K562 (cell line): Measurements from ENCODE around the gene SREBF1. TPM values are rescaled to one million over a fixed set of nuclear protein-coding genes. Genes with fewer than 3 reads are reported as not detected.

ENCODE experiments used
- BRD4 ChIP-seq: fragments of 200-600 bp; sonication (generic); IDR thresholded peaks from 2 replicates; pipeline ENCODE4 v1.6.1; 2017; ENCODE audit warnings: inconsistent platforms
- BRD9 ChIP-seq: fragments of 450-650 bp; IDR thresholded peaks from 2 replicates; pipeline ENCODE4 v1.6.1; 2018; ENCODE audit warnings: low read depth; ENCODE audit not compliant: partially characterized antibody
- CEBPZ ChIP-seq: fragments of 150-350 bp; IDR thresholded peaks from 2 replicates; pipeline ENCODE4 v1.6.1; 2014; ENCODE audit warnings: low read depth, mild to moderate bottlenecking, low read length, borderline replicate concordance
- CREB1 ChIP-seq, 2 experiments: sonication (generic) in 1 of 2; formaldehyde crosslinking in 1 of 2; IDR thresholded peaks; 2 replicates each; pipeline versions ENCODE4 v1.6.1 to v1.8.0; 2012 to 2022; ENCODE audit warnings: inconsistent platforms in 1 of 2, mild to moderate bottlenecking in 1 of 2, missing genetic modification reagents in 1 of 2, moderate library complexity in 1 of 2
- DPF2 ChIP-seq: fragments of 450-650 bp; IDR thresholded peaks from 2 replicates; pipeline ENCODE4 v1.6.1; 2016
- FOXM1 ChIP-seq, 2 experiments: fragments of 450-650 bp in 1 of 2; sonication (generic) in 1 of 2; formaldehyde crosslinking in 1 of 2; IDR thresholded peaks; 2 replicates each; pipeline versions ENCODE4 v1.6.1 to v1.9.0; 2017 to 2022; ENCODE audit warnings: low read depth in 2 of 2, mild to moderate bottlenecking in 2 of 2, missing genetic modification reagents in 1 of 2, moderate library complexity in 1 of 2
- FOXP4 ChIP-seq: sonication (generic); formaldehyde crosslinking; IDR thresholded peaks from 2 replicates; pipeline ENCODE4 v1.8.0; 2022; ENCODE audit warnings: mild to moderate bottlenecking, missing genetic modification reagents, borderline replicate concordance
- HNRNPLL ChIP-seq: fragments of 200-400 bp; formaldehyde crosslinking; IDR thresholded peaks from 2 replicates; pipeline ENCODE4 v1.6.1; 2017; ENCODE audit warnings: low read length, low read depth, mild to moderate bottlenecking; ENCODE audit not compliant: poor library complexity, severe bottlenecking
- ID3 ChIP-seq, 2 experiments: fragments of 250-450 bp in 1 of 2; fragments of 450-650 bp in 1 of 2; sonication (Bioruptor Pico) in 1 of 2; IDR thresholded peaks; 2 replicates each; pipeline versions ENCODE4 v1.6.1 to v1.8.0; 2016 to 2021; ENCODE audit warnings: mild to moderate bottlenecking in 2 of 2, moderate library complexity in 2 of 2, missing compliant biosample characterization in 1 of 2, missing genetic modification characterization in 1 of 2
- L3MBTL2 ChIP-seq: fragments of 450-650 bp; IDR thresholded peaks from 2 replicates; pipeline ENCODE4 v1.6.1; 2016; ENCODE audit warnings: mild to moderate bottlenecking, moderate library complexity
- NBN ChIP-seq: fragments of 450-650 bp; IDR thresholded peaks from 2 replicates; pipeline ENCODE4 v1.6.1; 2016; ENCODE audit warnings: low read depth, mild to moderate bottlenecking
- NCOR1 ChIP-seq: fragments of 450-650 bp; IDR thresholded peaks from 2 replicates; pipeline ENCODE4 v1.6.1; 2016; ENCODE audit warnings: mild to moderate bottlenecking, moderate library complexity
- PCBP1 ChIP-seq: fragments of 200-400 bp; formaldehyde crosslinking; IDR thresholded peaks from 2 replicates; pipeline ENCODE4 v1.6.1; 2018; ENCODE audit warnings: mild to moderate bottlenecking, low read depth, low read length; ENCODE audit not compliant: poor library complexity, severe bottlenecking
- PHTF2 ChIP-seq: fragments of 250-450 bp; sonication (Bioruptor Pico); IDR thresholded peaks from 2 replicates; pipeline ENCODE4 v1.5.0; 2021; ENCODE audit warnings: mild to moderate bottlenecking
- PURB ChIP-seq: sonication (generic); formaldehyde crosslinking; IDR thresholded peaks from 2 replicates; pipeline ENCODE4 v1.9.0; 2021; ENCODE audit warnings: low read depth, mild to moderate bottlenecking, missing genetic modification reagents
- SOX6 ChIP-seq: fragments of 450-650 bp; IDR thresholded peaks from 2 replicates; pipeline ENCODE4 v1.6.1; 2014; ENCODE audit warnings: mild to moderate bottlenecking
- SRSF3 ChIP-seq: fragments of 200-400 bp; formaldehyde crosslinking; IDR thresholded peaks from 2 replicates; pipeline ENCODE4 v1.6.1; 2016; ENCODE audit warnings: mild to moderate bottlenecking, low read length, moderate library complexity; ENCODE audit not compliant: insufficient read depth
- ZBTB7A ChIP-seq: IDR thresholded peaks from 2 replicates; pipeline ENCODE4 v1.6.1; 2011; ENCODE audit warnings: low read depth, mild to moderate bottlenecking, low read length, moderate library complexity, borderline replicate concordance; ENCODE audit not compliant: control insufficient read depth
- ZNF133 ChIP-seq: fragments of 250-450 bp; sonication (Bioruptor Pico); IDR thresholded peaks from 2 replicates; pipeline ENCODE4 v1.4.0; 2020; ENCODE audit warnings: mild to moderate bottlenecking
- ZNF224 ChIP-seq: sonication (generic); formaldehyde crosslinking; IDR thresholded peaks from 2 replicates; pipeline ENCODE4 v1.8.0; 2022; ENCODE audit warnings: mild to moderate bottlenecking, missing genetic modification reagents
- ZNF354B ChIP-seq: fragments of 250-450 bp; sonication (Bioruptor Pico); IDR thresholded peaks from 2 replicates; pipeline ENCODE4 v1.4.0; 2020
- ZNF444 ChIP-seq: fragments of 250-450 bp; sonication (Bioruptor Pico); IDR thresholded peaks from 2 replicates; pipeline ENCODE4 v1.4.0; 2020; ENCODE audit warnings: mild to moderate bottlenecking, moderate library complexity
- polyA plus RNA-seq, 8 experiments: library from polyadenylated mRNA; depleted of rRNA in 4 of 8; stranded (reverse) in 5 of 8; unstranded in 3 of 8; fragments of >200 nt; fragmentation: Nextera tagmentation in 2 of 8; fragmentation: Illumina TruSeq in 1 of 8; extraction: Ambion mirVana in 2 of 8; extraction: Trizol in 1 of 8; gene quantifications; 2 replicates each; pipeline versions ENCODE4 v1.2.1 to v1.2.3, GENCODE V29; 2011 to 2014; ENCODE audit warnings: inconsistent platforms in 1 of 8, missing spikeins in 1 of 8
- total RNA-seq, 7 experiments: library from RNA; depleted of rRNA in 6 of 7; stranded (reverse); fragments of >200 nt in 6 of 7; fragmentation: Illumina TruSeq in 2 of 7; extraction: Trizol in 2 of 7; gene quantifications; 2 replicates each; pipeline versions ENCODE4 v1.2.1 to v1.2.3, GENCODE V29; 2011 to 2021; ENCODE audit warnings: low replicate concordance in 1 of 7

SREBF1 gene
- total and polyA plus RNA-seq, 9 of the 15 experiments (the other 6 are each of a cell fraction or from before 2014, with no cell fraction given) = 1.6 to 169 (median 69.4) TPM

DNA sequence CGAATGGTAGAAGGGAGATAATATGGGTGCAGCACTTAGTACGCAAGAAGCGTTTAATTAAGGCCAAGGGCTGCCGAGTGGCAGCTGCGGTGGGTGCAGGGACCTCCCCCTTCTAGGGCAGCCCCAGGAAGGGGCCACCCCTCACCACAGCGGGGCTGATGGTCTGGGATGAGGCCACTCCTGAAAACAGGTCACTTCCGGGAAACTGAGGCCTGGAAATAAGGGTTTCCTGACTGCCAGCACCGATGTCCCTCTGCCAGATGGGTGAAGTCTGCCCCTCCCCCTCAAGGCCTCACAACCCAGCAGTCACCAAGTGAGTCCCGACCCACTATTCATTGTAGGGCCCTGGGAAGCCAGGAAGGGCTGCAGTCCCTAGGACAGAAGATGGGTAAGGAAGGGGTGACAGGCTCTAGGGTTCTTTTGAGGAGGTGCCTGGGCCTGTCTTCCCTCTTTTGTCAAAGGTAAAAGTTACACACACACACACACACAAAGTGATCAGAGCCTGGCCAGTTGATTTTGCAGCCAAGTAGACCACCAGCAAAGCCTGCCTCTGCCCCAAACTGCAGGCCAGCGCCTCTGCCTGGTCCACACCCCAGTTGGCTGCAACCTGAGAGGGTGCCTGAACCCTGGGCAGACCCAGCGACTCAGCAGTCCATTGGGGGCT is 12.5 kb downstream of the SREBF1 start (continued):
- TF ChIP-seq SRSF3 = no peak
- TF ChIP-seq ID3 (CRISPR knock-in tag; IDR thresholded peaks at IDR 0.05) = no peak
- TF ChIP-seq ID3 (tag; IDR thresholded peaks at IDR 0.05) = peak; percentile 65
- TF ChIP-seq ZNF224 (CRISPR knock-in tag) = no peak
- TF ChIP-seq ZNF133 (CRISPR knock-in tag) = no peak
- peak; percentile 86 for TF ChIP-seq HNRNPLL
- TF ChIP-seq PURB (CRISPR knock-in tag) = no peak
- TF ChIP-seq NCOR1 = peak; percentile 63; the same call in 1 of the 2 replicates
- TF ChIP-seq ZBTB7A = 0 out of 2 replicates have a peak, but pooled peaks have one; percentile 2
- no peak for TF ChIP-seq FOXM1 (IDR thresholded peaks at IDR 0.05; ENCODE audit: low read depth)
- no peak for TF ChIP-seq FOXM1 (CRISPR knock-in tag; IDR thresholded peaks at IDR 0.05; ENCODE audit: low read depth)
- TF ChIP-seq CREB1 (IDR thresholded peaks at IDR 0.05) = no peak
- TF ChIP-seq CREB1 (CRISPR knock-in tag; IDR thresholded peaks at IDR 0.05) = 0 out of 2 replicates have a peak, but pooled peaks have one; percentile 29
- no peak for TF ChIP-seq CEBPZ
- no peak for TF ChIP-seq NBN
- TF ChIP-seq L3MBTL2 = no peak; the same call in none of the 2 replicates
- no peak for TF ChIP-seq ZNF354B (CRISPR knock-in tag)
- TF ChIP-seq ZNF444 (CRISPR knock-in tag) = 0 out of 2 replicates have a peak, but pooled peaks have one; percentile 30
- TF ChIP-seq SOX6 = no peak; the same call in 1 of the 2 replicates
- no peak for TF ChIP-seq FOXP4 (CRISPR knock-in tag)
- no peak for TF ChIP-seq PHTF2 (CRISPR knock-in tag)
- TF ChIP-seq BRD4 = peak; percentile 66; the same call in 1 of the 2 replicates
- peak; percentile 72 for TF ChIP-seq BRD9
- no peak for TF ChIP-seq PCBP1
- TF ChIP-seq DPF2 = no peak; the same call in none of the 2 replicates
